ENCODE measurements around the gene UBAC1. TPM values are rescaled to one million over a fixed set of nuclear protein-coding genes. Genes with fewer than 3 reads are reported as not detected.

UBAC1 gene
- total and polyA plus RNA-seq, 4 donors, result 16.2 to 115 (median 16.4) TPM

GRCh38 chr9:135906291-135907005 lies 54.7 kb downstream of the UBAC1 start:
- no peak for DNase-seq (ENCODE audit: low spot score)
- Histone ChIP-seq H3K27ac (ENCODE audit: low read depth in 1 of 2, low read length in 2 of 2) (peak overlapping the region; percentile 60 to 76), H3K4me3 (ENCODE audit: low read depth in 1 of 3, low read length in 3 of 3) (peak overlapping the region; percentile 59 to 88 (median 63)), H3K4me1 (ENCODE audit: control insufficient read depth in 4 of 4, insufficient read depth in 4 of 4, low read length in 3 of 4) (peaks cover 8 to 30% (median 23%) of the 10 kb centered on the region in 4 donors), H3K9ac (ENCODE audit: low read depth in 1 of 2, low read length in 2 of 2) (peak overlapping the region in 1 of 2 donors; percentile 65), H3K27me3 (ENCODE audit: control insufficient read depth in 4 of 4, insufficient read depth in 4 of 4, low read length in 3 of 4) (no peaks in the 10 kb centered on the region), H3K36me3 (ENCODE audit: control insufficient read depth in 4 of 4, insufficient read depth in 3 of 4, low read depth in 1 of 4, low read length in 3 of 4) (peaks cover 0 to 7% (median 2%) of the 10 kb centered on the region in 4 donors), H3K9me3 (ENCODE audit: control insufficient read depth in 4 of 4, low read length in 3 of 4) (no peaks in the 10 kb centered on the region)
- TF ChIP-seq REST (IDR thresholded peaks at IDR 0.05) (peak; percentile 57), NR2F2 (IDR thresholded peaks at IDR 0.05) (no peak), RAD21 (IDR thresholded peaks at IDR 0.05) (no peak), GABPA (IDR thresholded peaks at IDR 0.05 in 1 of 2, conservative IDR thresholded peaks at IDR 0.05 in 1 of 2) (no peak), FOXA1 (IDR thresholded peaks at IDR 0.05) (no peak)
- 1% methylated on average over 70 of the region's 70 CpGs for WGBS

- Histone ChIP-seq H3K4me3 (ENCODE audit: low read depth in 1 of 3, low read length in 3 of 3) (peak overlapping the region; percentile 59 to 88 (median 59)), H3K36me3 (ENCODE audit: control insufficient read depth in 4 of 4, insufficient read depth in 3 of 4, low read depth in 1 of 4, low read length in 3 of 4) (peaks cover 0 to 1% (median under 1%) of the 10 kb centered on the region in 4 donors), H3K27ac (ENCODE audit: low read depth in 1 of 2, low read length in 2 of 2) (peak overlapping the region; percentile 60 to 76), H3K9ac (ENCODE audit: low read depth in 1 of 2, low read length in 2 of 2) (peak overlapping the region in 1 of 2 donors; percentile 65), H3K4me1 (ENCODE audit: control insufficient read depth in 4 of 4, insufficient read depth in 4 of 4, low read length in 3 of 4) (peaks cover 8 to 30% (median 23%) of the 10 kb centered on the region in 4 donors), H3K27me3 (ENCODE audit: control insufficient read depth in 4 of 4, insufficient read depth in 4 of 4, low read length in 3 of 4) (no peaks in the 10 kb centered on the region), H3K9me3 (ENCODE audit: control insufficient read depth in 4 of 4, low read length in 3 of 4) (no peaks in the 10 kb centered on the region)
- TF ChIP-seq HNF4A (conservative IDR thresholded peaks at IDR 0.05) (peak in 1 of 2 donors; percentile 5), TAF1 (conservative IDR thresholded peaks at IDR 0.05) (no peak)
- 69% methylated on average over 23 of the region's 23 CpGs for WGBS
- no peak for DNase-seq (ENCODE audit: low spot score)
Measured at GRCh38 chr9:135905380-135906258, 55.6 kb downstream of the UBAC1 start.

GRCh38 chr9:135903786-135904520 lies 57.2 kb downstream of the UBAC1 start:
- H3K9ac ChIP-seq (ENCODE audit: low read depth in 1 of 2, low read length in 2 of 2), result no peak overlapping the region
- no peak overlapping the region for H3K27ac ChIP-seq (ENCODE audit: low read depth in 1 of 2, low read length in 2 of 2)
- H3K27me3 ChIP-seq (ENCODE audit: control insufficient read depth in 4 of 4, insufficient read depth in 4 of 4, low read length in 3 of 4), result no peaks in the 10 kb centered on the region
- WGBS, result 96% methylated on average over 16 of the region's 16 CpGs
- no peak for DNase-seq (ENCODE audit: low spot score)
- peaks cover 8 to 26% (median 21%) of the 10 kb centered on the region in 4 donors for H3K4me1 ChIP-seq (ENCODE audit: control insufficient read depth in 4 of 4, insufficient read depth in 4 of 4, low read length in 3 of 4)
- no peak overlapping the region for H3K4me3 ChIP-seq (ENCODE audit: low read depth in 1 of 3, low read length in 3 of 3)
- no peaks in the 10 kb centered on the region for H3K36me3 ChIP-seq (ENCODE audit: control insufficient read depth in 4 of 4, insufficient read depth in 3 of 4, low read depth in 1 of 4, low read length in 3 of 4)
- H3K9me3 ChIP-seq (ENCODE audit: control insufficient read depth in 4 of 4, low read length in 3 of 4), result no peaks in the 10 kb centered on the region
- TF ChIP-seq SP1 (IDR thresholded peaks at IDR 0.05) (no peak), FOXA1 (IDR thresholded peaks at IDR 0.05) (no peak), REST (IDR thresholded peaks at IDR 0.05) (no peak), EGR1 (IDR thresholded peaks at IDR 0.05; ENCODE audit: low read depth in 2 of 2) (no peak), RXRA (IDR thresholded peaks at IDR 0.05) (no peak), HNF4G (IDR thresholded peaks at IDR 0.05) (no peak), MAX (IDR thresholded peaks at IDR 0.05) (no peak), ATF3 (IDR thresholded peaks at IDR 0.05) (no peak), TAF1 (conservative IDR thresholded peaks at IDR 0.05) (no peak), FOXA2 (IDR thresholded peaks at IDR 0.05) (no peak)

Measured in liver (tissue), 9 donors.